ENCODE results near the gene SMURF1.
A peak's percentile ranks its signal among the peaks of the same experiment; 100 is the strongest.
"Not testable (repeated sequence)": the region's sequence is repeated elsewhere in the genome, so short reads cannot be mapped to it uniquely, and the experiment has no call there.

The SMURF1 gene

DNA sequence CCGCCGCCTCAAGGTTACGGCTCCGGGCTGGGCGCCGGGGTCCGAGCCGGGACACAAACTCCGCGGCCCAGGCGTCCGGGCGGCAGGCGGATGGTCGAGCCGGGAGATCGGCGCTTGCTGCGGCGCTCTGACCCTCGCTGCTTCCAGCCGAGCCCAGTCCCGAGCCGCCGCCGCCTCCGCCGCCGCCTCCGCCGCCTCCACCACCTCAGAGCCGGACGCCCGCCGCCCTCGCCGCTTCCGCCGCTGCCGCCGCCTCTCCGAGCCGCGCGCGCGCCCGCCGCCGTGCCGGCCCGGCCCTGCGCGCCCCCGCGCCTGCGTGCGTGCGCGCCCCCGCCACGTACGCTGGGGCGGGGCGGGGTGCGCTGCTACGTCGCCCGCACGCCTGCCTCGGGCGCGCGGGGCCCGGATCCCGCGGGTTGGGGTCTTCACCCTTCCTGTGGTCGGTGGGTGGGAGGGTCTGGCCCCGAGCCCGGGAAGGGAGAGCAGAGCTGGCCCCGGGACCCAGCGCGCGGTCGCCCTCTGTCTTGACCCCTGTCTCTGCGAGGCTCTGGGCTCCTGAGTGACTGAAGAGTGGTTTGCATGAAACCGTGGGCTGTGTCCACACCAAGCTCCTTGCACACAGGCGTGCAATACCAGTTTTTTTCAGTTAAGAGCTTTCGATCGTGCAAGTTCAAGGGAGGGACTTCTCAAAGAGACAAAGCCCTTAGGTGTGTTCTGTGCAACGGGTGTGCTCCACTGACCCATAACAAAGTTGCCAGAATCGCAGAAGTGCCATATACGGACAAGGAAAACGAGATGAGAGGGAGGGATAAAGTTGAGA lies at the start of gene SMURF1:
SMURF1 (minus strand) TSS at position 256 of the 820 bp plus-strand sequence. CDS start 328 bp downstream, outside the sequence.
- DNase-seq: peak; percentile 33 to 71 (median 53)

DNA sequence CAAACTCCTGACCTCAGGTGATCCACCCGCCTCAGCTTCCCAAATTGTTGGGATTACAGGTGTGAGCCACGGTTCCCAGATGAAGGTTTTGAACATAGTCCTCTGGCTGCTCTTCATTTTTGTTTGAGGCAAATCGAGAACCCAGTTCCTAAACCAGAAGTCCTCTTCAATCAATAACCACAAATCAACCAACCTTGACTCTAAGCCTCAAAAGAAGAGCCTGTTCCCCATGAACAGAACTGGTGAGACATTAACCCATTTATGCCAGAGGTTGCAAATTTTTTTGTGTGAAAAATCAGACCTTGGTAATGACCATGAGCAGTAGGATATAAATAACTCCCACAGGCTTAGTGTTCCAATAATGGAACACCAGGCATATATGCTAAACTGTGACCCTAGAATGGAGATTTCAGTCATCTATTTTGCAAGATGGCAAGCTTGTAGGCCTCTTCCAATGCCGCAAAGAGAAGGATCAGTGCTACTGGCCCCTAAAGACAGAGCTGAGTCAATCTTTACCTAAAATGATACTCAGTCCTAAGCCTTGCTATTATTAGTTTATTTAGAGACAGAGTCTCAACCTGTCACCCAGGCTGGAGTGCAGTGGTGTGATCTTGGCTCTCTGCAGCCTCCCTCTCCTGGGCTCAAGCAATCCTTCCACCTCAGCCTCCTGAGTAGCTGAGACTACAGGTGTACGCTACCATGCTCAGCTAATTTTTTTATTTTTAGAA lies 48.1 kb upstream of the SMURF1 start:
- DNase-seq: no peak

DNA sequence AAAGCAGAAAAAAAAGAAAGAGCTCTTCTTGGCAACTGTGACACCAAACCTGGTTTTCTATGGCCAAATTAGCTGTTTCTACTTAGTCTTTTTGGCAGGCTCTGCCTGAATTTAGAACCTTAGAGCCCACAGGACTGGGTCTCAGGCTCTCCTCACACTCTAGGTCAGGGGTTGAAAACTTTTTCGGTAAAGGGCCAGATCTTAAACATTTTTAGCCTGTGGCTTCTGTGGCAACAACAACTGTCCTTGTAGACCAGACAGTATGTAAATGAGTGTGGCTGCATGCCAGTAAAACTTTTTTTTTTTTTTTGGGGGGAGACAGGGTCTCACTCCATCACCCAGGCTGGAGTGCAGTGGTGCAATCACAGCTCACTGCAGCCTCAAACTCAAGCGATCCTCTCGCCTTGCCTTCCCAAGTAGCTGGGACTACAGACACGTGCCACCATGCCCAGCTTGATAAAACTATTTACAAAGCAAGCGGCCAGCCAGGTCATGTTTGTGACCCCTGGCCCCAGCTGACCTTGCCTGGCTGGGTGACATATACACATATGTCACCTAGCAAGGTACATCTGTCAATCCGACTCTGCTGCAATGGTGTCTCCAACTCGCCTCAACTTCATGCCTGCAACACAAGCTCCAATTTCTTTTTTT lies 46.6 kb upstream of the SMURF1 start:
- no peak for DNase-seq

DNA sequence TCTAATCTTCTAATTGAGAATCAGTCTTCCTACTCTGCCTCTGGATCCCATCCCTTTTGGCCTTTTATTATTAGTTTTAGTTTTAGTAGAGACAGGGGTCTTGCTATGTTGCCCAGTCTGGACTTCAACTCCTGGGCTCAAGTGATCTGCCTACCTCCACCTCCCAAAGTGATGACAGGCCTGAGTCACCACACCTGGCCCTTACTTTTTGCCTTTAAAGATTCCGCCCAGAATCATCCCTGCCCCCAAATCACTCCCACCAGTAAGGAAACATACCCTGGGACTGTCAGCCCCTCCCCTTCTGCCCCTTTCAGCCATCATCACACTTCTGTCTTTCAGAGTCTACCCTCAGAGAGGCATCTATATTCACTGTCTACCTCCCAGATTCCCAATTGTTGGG lies 45.3 kb upstream of the SMURF1 start:
- no peak for DNase-seq

DNA sequence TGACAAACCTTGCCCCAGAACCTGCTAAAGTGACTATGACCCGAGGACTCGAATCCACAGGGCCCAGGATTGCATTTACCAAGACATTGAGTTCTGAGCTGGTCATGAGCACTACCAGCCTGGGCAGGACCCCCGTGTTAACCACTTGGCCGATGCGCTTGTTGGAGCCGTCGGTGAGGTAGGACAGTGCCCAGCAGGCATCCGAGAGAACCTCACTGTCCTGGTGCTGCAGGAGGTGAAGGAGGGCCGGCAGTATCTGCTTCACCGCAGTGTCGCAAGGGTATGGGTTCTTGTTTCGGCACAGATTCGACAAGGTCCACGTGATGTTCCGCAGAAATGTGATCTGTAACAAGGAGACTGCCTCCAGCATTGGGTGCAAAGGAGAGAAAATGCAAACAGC lies 44.3 kb upstream of the SMURF1 start:
- DNase-seq: no peak

DNA sequence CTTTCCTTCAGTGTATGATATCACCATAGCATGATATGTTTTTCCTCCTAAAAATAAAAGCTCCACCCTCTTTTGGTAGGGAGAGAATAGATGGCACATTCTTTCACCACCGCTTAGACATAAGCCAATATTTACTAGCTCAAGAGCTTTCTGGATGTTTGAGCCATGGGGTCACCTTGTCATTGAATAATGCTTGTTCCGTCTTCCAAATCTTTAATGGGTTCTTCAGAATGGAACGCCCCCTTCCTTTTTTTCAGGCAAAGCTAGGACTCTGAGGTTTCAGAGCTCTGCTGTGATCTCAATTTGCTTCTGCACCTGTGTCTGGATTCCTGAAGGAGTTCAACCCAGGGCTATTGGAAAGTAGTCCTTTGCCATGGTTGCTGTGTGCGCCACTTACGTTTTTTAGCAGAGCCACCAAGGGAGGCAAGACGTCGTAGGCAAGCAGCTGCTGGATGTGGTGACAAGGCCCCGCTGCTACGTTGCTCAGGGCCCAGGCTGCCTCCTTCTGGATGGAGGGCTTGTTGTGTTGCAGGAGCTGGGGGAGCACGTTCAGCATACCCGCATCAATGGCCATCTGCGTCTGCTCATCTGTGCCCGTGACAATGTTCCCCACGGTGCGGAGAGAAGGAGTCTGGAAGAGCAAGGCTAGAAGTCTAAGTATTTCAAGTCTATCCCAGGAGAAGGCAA lies 40.8 kb upstream of the SMURF1 start:
- DNase-seq: no peak

DNA sequence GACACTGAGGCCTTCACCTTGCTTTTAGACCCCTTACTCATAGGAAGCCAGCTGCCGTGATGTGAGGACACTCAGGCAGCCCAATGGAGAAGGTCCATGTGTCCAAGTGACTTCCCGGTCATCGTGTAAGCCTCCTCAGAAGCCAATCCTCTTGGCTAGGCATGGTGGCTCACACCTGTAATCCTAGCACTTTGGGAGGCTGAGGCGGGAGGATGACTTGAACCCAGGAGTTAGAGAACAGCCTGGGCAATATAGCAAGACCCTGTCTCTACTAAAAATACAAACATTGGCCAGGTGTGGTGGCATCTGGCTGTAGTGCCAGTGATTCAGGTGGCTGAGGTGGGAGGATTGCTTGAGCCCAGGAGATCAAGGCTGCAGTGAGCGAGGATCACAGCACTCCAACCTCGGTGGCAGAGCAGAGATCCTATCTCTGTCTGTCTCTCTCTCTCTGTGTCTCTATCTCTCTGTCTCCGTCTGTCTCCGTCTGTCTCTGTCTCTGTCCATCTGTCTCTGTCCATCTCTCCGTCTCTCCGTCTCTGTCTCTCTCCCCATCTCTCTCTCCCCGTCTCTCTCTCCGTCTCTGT lies 36.3 kb upstream of the SMURF1 start:
- DNase-seq: no peak

DNA sequence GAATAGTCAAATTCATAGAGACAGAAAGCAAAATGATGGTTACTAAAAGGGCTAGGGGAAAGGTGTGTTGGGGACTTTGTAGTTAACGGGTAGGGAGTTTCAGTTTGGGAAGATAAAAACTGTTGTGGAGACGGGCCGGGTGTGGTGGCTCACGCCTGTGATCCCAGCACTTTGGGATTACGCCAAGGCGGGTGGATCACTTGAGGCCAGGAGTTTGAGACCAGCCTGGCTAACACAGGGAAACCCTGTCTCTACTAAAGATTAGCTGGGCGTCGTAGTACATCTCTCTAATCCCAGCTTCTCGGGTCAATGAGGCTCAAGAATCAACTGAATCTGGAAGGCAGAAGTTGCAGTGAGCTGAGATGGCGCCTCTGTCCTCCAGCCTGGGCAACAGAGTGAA lies 33.3 kb upstream of the SMURF1 start:
- DNase-seq: no peak

DNA sequence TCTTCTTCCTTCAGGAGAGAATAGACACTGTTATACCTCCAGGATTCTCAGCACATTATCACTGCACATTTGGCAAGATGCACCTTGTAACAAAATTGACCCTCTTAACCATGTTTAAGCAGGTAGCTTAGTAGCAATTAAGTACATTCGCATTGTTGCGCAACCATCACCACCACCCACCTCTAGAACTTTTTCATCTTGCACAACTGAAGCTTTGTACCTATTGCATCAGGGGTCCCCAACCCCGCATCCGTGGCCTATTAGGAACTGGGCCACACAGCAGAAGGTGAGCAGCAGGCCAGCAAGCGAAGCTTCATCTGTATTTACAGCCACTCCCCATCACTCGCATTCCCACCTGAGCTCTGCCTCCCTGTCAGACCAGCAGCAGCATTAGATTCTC lies 29.9 kb upstream of the SMURF1 start:
- DNase-seq: no peak

DNA sequence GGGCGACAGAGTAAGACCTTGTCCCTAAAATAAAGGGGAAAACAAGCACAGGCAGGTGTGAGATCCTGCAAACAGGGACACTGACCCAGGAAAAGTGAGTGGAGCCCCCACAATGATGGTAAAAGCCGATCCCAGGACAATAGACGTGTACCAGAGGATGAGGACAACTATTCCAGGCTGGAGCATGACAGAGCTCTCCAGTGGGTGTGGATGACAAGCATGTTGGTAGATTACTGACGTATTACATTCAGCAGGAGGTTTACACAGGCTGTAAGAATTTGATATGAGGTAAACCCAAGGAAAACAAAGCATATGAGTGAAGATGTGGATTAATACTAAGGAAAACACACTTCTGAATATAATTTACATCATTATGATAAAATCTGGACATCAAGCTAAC lies 27.8 kb upstream of the SMURF1 start:
- no peak for DNase-seq

DNA sequence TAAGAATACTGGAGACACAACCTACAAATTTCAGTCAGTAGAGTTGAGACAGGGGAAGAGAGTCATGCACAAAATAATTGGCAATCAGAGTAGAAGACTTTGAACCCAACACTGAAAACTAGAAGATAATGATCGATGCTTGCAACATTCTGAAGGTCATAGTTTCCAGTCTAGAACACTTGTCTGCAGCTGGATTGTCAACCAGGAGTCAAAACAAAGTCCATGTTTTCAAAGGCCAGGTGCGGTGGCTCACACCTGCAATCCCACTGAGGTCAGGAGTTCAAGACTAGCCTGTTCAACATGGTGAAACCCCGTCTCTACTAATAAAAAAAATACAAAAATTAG lies 26.8 kb upstream of the SMURF1 start:
- no peak for DNase-seq

DNA sequence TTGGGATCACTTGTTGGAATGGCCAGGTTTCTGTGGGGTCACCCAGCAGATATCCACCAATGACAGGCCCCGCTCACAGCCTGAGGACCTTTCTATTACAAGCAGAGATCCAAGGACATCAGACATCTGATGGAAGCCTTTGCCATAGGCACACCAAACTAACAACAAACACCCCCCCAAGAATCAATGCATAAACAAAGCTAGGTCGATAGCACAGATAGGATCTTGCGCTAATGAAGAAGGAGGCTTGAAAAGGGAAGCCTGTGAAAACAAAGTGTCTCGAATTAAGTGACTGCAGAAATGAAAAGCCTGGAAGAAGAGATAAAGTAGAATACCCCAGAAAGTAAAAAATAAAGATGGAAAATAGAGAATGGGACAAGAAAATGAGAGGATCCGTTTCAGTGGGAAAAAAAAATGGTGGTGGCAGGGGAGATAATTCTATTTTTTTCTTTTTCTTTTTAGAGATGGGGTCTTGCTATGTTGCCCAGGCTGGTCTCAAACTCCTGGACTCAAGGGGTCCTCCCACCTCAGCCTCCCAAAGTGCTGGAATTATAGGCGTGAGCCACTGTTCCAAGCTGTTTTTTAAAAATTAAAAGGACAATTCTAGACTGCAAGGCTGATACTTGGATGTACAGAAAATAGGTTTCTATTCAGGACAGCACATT lies 26.3 kb upstream of the SMURF1 start:
- no peak for DNase-seq

DNA sequence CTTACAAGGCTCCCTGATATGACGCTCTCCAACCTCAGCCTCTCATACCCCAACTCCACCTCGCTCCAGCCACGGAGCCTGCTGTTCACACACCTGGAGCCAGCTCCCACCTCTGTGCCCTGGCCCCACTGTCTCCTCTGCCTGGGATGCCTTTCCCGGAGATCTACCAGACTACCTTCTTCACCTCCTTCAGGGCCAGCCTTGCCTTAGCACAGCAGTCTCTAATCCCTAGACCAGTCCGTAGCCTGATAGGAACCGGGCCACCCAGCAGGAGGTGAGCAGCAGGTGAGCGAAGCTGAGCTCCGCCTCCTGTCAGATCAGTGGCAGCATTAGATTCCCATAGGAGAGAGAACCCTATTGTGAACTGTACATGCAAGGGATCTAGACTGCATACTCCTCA lies 23.2 kb upstream of the SMURF1 start:
- no peak for DNase-seq

DNA sequence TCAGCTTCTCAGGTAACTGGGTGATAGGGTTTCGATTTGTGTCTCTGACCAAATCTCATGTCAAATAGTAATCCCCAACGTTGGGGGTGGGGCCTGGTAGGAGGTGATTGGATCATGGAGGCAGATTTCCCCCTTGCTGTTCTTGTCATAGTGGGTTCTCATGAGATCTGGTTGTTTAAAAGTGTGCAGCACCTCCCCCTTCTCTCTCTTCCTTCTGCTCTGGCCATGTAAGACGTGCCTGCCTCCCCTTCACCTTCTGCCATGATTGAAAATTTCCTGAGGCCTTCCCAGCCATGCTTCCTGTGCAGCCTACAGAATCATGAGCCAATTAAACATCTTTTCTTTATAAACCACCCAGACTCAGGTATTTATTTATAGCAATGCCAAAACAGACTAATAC lies 21.9 kb upstream of the SMURF1 start:
- no peak for DNase-seq

DNA sequence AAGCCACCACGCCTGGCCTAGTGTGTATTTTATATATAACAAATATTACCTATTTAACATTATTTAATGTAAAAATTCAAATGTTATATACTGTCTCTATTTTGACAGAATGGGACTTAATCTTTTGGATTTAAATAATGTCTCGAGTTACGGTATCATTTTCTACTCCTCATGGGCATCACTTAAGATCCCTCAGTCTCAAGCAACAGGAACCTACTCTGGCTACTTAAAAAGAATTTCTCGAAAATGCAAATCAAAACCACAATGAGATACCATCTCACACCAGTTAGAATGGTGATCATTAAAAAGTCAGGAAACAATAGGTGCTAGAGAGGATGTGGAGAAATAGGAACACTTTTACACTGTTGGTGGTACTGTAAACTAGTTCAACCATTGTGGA lies 19.8 kb upstream of the SMURF1 start:
- not testable (repeated sequence) for DNase-seq

DNA sequence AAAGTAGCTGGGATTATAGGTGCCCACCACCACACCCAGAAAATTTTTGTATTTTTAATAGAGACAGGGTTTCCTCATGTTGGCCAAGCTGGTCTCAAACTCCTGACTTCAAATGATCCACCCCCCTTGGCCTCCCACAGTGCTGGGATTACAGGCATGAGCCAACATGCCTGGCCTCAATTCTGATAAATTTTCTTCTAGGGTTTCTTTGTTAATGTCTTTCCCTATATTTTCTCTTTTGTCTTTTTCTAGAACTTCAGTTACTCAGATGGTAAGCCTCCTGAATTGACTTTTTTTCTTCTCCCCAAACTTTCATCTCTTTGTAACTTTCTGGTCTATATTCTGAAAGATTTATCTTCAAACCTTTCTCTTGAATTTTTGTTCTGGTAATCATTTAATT lies 12.7 kb upstream of the SMURF1 start:
- DNase-seq: no peak

DNA sequence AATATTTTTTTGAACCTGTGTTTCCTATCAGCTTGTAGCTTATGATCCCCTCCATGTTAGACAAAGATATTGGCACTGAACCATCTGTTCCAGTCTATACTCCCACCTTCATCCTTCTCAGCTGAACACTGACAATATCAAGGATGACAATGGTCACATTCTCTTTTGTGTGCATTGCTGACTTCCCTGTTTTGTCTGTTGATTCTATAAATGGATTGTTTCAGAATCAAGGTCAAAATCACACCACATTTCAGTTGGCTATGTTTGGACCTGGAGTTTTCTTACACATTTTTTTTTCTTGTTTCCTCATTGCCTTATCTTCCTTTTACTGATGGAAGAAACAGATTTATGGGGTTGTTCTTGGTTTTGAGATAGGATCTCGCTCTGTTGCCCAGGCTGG lies 11.3 kb upstream of the SMURF1 start:
- DNase-seq: no peak

DNA sequence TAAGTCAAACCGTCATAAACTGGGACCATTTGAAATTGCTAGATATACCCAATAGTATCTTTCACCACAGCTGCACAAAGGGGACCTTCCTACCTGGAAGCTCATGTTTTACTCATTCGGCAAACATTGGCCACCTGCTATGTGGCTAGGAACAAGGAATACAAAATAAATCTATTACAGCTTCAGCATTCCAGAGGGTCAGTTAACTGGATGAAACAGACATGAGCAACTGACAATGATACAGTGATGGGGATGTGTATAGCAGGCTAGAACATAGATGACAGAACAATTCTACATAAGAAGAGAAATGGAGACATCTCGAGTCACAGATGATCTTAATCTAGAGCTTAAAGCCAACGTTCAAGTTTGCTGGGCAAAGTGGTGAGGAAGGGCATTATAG lies 3.1 kb upstream of the SMURF1 start:
- no peak for DNase-seq

DNA sequence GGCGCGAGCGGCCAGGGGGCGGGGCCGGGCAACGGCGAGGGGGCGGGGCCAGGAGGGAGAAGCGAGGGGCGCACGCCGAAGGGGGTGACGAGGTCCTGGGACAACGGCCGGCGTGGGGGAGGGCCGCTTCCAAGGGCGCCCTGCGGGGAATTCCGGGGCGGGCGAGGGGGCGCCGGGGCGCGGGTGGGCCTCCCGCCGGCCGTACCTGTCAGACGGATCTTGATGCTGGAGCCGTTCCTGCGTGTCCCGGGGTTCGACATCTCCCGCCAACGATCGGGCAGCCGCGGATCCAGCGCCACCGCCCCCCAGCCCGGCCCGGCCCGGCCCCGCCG lies 421 bp downstream of the SMURF1 start:
- DNase-seq: no peak

DNA sequence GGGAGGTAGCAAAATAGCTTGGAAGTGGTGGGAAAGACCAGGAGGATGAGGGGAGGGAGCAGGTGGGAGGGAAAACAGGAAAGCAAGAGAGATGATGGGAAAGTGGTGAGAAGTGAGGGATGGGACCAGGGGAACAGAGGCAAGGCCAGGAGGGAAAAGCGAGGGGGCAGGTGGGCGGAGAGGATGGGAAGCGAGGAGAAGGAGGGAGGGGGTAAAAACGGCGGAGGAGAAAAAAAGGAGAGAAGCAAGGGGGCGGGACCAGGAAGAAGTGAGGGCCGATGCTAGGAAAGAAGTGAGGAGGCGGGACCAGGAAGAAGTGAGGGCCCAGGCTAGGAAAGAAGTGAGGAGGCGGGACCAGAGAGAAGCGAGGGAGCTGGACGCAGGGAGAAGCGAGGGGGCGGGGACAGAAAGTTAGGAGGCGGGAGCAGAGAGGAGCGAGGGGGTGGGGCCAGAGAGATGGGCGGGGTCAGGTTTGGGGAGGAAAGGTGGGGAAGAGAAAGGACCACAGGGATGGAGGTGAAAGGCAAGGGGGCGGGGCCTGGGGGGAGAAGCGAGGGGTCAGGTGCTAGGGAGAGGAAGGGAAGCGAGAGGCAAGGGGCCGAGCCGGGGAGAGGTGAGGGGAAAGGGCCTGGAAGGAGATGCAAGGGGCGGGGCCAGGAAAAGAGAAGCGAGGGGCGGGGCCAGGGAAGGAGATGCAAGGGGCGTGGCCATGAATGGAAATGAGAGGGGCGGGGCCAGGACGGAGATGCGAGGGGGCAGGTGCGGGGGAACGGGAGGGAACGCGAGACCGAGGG lies 984 bp downstream of the SMURF1 start:
- DNase-seq: peak; percentile 78 to 84 (median 80)

DNA sequence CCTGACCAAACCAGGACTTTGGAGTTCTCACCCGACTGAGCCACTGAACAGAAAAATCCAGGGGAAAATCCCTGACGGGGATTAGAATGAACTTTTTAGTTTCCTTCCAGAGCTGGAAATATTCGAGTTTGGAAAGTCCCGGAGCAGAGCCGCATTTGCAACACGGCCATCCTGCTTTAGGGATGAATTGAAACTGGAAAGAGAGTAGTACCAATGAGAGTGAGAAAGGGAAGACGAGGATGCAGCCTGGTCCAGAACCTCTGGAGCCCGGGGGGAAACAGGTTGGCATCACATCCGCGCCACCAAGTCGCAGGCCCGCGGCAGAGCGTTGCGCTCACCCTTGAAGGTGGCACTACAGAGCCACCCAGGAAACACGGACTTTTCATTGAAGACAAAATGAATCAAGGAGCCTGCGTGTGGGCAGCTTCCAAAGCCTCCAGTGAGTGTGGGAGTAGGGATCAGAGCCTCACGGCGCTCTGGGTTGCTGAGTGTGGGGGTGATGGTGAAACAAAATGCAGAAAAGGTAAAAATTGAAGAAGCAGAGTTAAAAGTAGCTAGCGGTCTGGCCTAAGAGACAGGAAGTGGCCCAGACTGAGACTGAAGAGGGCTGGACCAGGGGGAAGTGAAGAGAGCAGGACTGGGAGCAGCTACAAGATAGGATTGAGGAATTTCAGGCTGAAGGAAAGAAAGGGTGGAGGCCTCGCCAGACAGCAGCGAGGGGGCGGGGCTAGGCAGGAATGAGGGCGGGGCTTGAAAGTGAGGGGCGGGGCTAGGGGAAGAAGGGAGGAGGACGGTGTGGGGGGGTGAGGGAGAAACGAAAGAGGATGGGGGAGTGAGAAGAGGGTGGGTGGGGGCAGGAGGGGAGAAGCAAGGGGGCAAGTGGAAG lies 1.8 kb downstream of the SMURF1 start:
- peak; percentile 30 to 59 (median 45) for DNase-seq
